ENCODE data around the gene KLB.
"Not testable (repeated sequence)": the region's sequence is repeated elsewhere in the genome, so short reads cannot be mapped to it uniquely, and the experiment has no call there.

The KLB gene

GRCh38 chr4:39406763-39407583 lies at the start of gene KLB:
TSS of gene KLB (plus strand) at chr4:39406930. CDS start at chr4:39406950, 20 bp downstream.
- Histone ChIP-seq H3K4me3 (ENCODE audit: low read depth in 1 of 5, low read length in 5 of 5) (peak within 1 kb of the TSS; percentile 54 to 87 (median 77)), H3K27ac (ENCODE audit: low read depth, low read length) (peak within 1 kb of the TSS; percentile 98), H3K36me3 (ENCODE audit: control insufficient read depth in 5 of 5, insufficient read depth in 5 of 5, low read length in 5 of 5) (no peaks in the 10 kb centered on the region), H3K4me1 (ENCODE audit: control insufficient read depth in 5 of 5, insufficient read depth in 5 of 5, low read length in 5 of 5) (peaks cover 0 to 25% (median 3%) of the 10 kb centered on the region in 5 donors), H3K9ac (ENCODE audit: low read length in 5 of 5) (peak within 1 kb of the TSS; percentile 16 to 85 (median 72)), H3K9me3 (ENCODE audit: control insufficient read depth in 5 of 5, low read length in 5 of 5) (no peaks in the 10 kb centered on the region), H3K27me3 (ENCODE audit: control insufficient read depth in 5 of 5, insufficient read depth in 4 of 5, low read length in 5 of 5) (no peaks in the 10 kb centered on the region)

- Histone ChIP-seq H3K27ac (ENCODE audit: low read depth, low read length) (peak overlapping the region; percentile 16), H3K4me3 (ENCODE audit: low read depth in 1 of 5, low read length in 5 of 5) (no peak overlapping the region), H3K9ac (ENCODE audit: low read length in 5 of 5) (peak overlapping the region in 3 of 5 donors; percentile 1 to 14 (median 5))
Measured at GRCh38 chr4:39357002-39357401, 49.7 kb upstream of the KLB start.

GRCh38 chr4:39360611-39361010 lies 46.1 kb upstream of the KLB start:
- H3K4me1 ChIP-seq (ENCODE audit: control insufficient read depth in 5 of 5, insufficient read depth in 5 of 5, low read length in 5 of 5), result peaks cover 2 to 27% (median 16%) of the 10 kb centered on the region in 5 donors
- not testable (repeated sequence) for H3K4me3 ChIP-seq (ENCODE audit: low read depth in 1 of 5, low read length in 5 of 5); H3K27ac ChIP-seq (ENCODE audit: low read depth, low read length); H3K36me3 ChIP-seq (ENCODE audit: control insufficient read depth in 5 of 5, insufficient read depth in 5 of 5, low read length in 5 of 5); H3K9me3 ChIP-seq (ENCODE audit: control insufficient read depth in 5 of 5, low read length in 5 of 5); H3K27me3 ChIP-seq (ENCODE audit: control insufficient read depth in 5 of 5, insufficient read depth in 4 of 5, low read length in 5 of 5); H3K9ac ChIP-seq (ENCODE audit: low read length in 5 of 5)

More at GRCh38 chr4:39357002-39357401, 49.7 kb upstream of the KLB start:
- H3K36me3 ChIP-seq (ENCODE audit: control insufficient read depth in 5 of 5, insufficient read depth in 5 of 5, low read length in 5 of 5), result no peaks in the 10 kb centered on the region
- peaks cover 5 to 25% (median 18%) of the 10 kb centered on the region in 5 donors for H3K4me1 ChIP-seq (ENCODE audit: control insufficient read depth in 5 of 5, insufficient read depth in 5 of 5, low read length in 5 of 5)
- no peaks in the 10 kb centered on the region for H3K9me3 ChIP-seq (ENCODE audit: control insufficient read depth in 5 of 5, low read length in 5 of 5)
- no peaks in the 10 kb centered on the region for H3K27me3 ChIP-seq (ENCODE audit: control insufficient read depth in 5 of 5, insufficient read depth in 4 of 5, low read length in 5 of 5)

GRCh38 chr4:39362827-39363226 lies 43.9 kb upstream of the KLB start:
- H3K9ac ChIP-seq (ENCODE audit: low read length in 5 of 5), result no peak overlapping the region

GRCh38 chr4:39363773-39364393 lies 42.8 kb upstream of the KLB start:
- H3K4me1 ChIP-seq (ENCODE audit: control insufficient read depth in 5 of 5, insufficient read depth in 5 of 5, low read length in 5 of 5), result peaks cover 2 to 27% (median 23%) of the 10 kb centered on the region in 5 donors
- H3K27ac ChIP-seq (ENCODE audit: low read depth, low read length), result no peak overlapping the region
- H3K4me3 ChIP-seq (ENCODE audit: low read depth in 1 of 5, low read length in 5 of 5), result no peak overlapping the region
- no peak overlapping the region for H3K9ac ChIP-seq (ENCODE audit: low read length in 5 of 5)
- H3K36me3 ChIP-seq (ENCODE audit: control insufficient read depth in 5 of 5, insufficient read depth in 5 of 5, low read length in 5 of 5), result no peaks in the 10 kb centered on the region
- H3K9me3 ChIP-seq (ENCODE audit: control insufficient read depth in 5 of 5, low read length in 5 of 5), result no peaks in the 10 kb centered on the region
- no peaks in the 10 kb centered on the region for H3K27me3 ChIP-seq (ENCODE audit: control insufficient read depth in 5 of 5, insufficient read depth in 4 of 5, low read length in 5 of 5)

More at GRCh38 chr4:39362827-39363226, 43.9 kb upstream of the KLB start:
- no peaks in the 10 kb centered on the region for H3K36me3 ChIP-seq (ENCODE audit: control insufficient read depth in 5 of 5, insufficient read depth in 5 of 5, low read length in 5 of 5)
- no peaks in the 10 kb centered on the region for H3K9me3 ChIP-seq (ENCODE audit: control insufficient read depth in 5 of 5, low read length in 5 of 5)
- no peak overlapping the region for H3K4me3 ChIP-seq (ENCODE audit: low read depth in 1 of 5, low read length in 5 of 5)
- H3K27ac ChIP-seq (ENCODE audit: low read depth, low read length), result no peak overlapping the region
- no peaks in the 10 kb centered on the region for H3K27me3 ChIP-seq (ENCODE audit: control insufficient read depth in 5 of 5, insufficient read depth in 4 of 5, low read length in 5 of 5)
- peaks cover 2 to 27% (median 23%) of the 10 kb centered on the region in 5 donors for H3K4me1 ChIP-seq (ENCODE audit: control insufficient read depth in 5 of 5, insufficient read depth in 5 of 5, low read length in 5 of 5)

GRCh38 chr4:39365360-39365759 lies 41.4 kb upstream of the KLB start:
- H3K36me3 ChIP-seq (ENCODE audit: control insufficient read depth in 5 of 5, insufficient read depth in 5 of 5, low read length in 5 of 5), result no peaks in the 10 kb centered on the region
- peak overlapping the region; percentile 85 to 95 (median 89) for H3K9ac ChIP-seq (ENCODE audit: low read length in 5 of 5)
- H3K4me1 ChIP-seq (ENCODE audit: control insufficient read depth in 5 of 5, insufficient read depth in 5 of 5, low read length in 5 of 5), result peaks cover 2 to 27% (median 23%) of the 10 kb centered on the region in 5 donors
- H3K27me3 ChIP-seq (ENCODE audit: control insufficient read depth in 5 of 5, insufficient read depth in 4 of 5, low read length in 5 of 5), result no peaks in the 10 kb centered on the region
- H3K4me3 ChIP-seq (ENCODE audit: low read depth in 1 of 5, low read length in 5 of 5), result peak overlapping the region; percentile 91 to 97 (median 94)
- peak overlapping the region; percentile 69 for H3K27ac ChIP-seq (ENCODE audit: low read depth, low read length)
- H3K9me3 ChIP-seq (ENCODE audit: control insufficient read depth in 5 of 5, low read length in 5 of 5), result no peaks in the 10 kb centered on the region

GRCh38 chr4:39365830-39366771 lies 40.6 kb upstream of the KLB start, which contains the start of gene RFC1:
TSS of gene RFC1 (minus strand) at chr4:39366362. CDS start at chr4:39366241, 121 bp downstream.
- H3K36me3 ChIP-seq (ENCODE audit: control insufficient read depth in 5 of 5, insufficient read depth in 5 of 5, low read length in 5 of 5), result no peaks in the 10 kb centered on the region
- peak within 1 kb of the TSS; percentile 91 to 97 (median 94) for H3K4me3 ChIP-seq (ENCODE audit: low read depth in 1 of 5, low read length in 5 of 5)
- no peaks in the 10 kb centered on the region for H3K27me3 ChIP-seq (ENCODE audit: control insufficient read depth in 5 of 5, insufficient read depth in 4 of 5, low read length in 5 of 5)
- peak within 1 kb of the TSS; percentile 69 for H3K27ac ChIP-seq (ENCODE audit: low read depth, low read length)
- H3K9ac ChIP-seq (ENCODE audit: low read length in 5 of 5), result peak within 1 kb of the TSS; percentile 85 to 95 (median 89)
- H3K4me1 ChIP-seq (ENCODE audit: control insufficient read depth in 5 of 5, insufficient read depth in 5 of 5, low read length in 5 of 5), result peaks cover 2 to 27% (median 23%) of the 10 kb centered on the region in 5 donors
- no peaks in the 10 kb centered on the region for H3K9me3 ChIP-seq (ENCODE audit: control insufficient read depth in 5 of 5, low read length in 5 of 5)

- no peak overlapping the region for H3K27ac ChIP-seq (ENCODE audit: low read depth, low read length)
Measured at GRCh38 chr4:39367166-39367565, 39.6 kb upstream of the KLB start.

GRCh38 chr4:39369301-39369700 lies 37.4 kb upstream of the KLB start:
- H3K4me1 ChIP-seq (ENCODE audit: control insufficient read depth in 5 of 5, insufficient read depth in 5 of 5, low read length in 5 of 5), result peaks cover 2 to 22% (median 16%) of the 10 kb centered on the region in 5 donors
- H3K36me3 ChIP-seq (ENCODE audit: control insufficient read depth in 5 of 5, insufficient read depth in 5 of 5, low read length in 5 of 5), result no peaks in the 10 kb centered on the region
- no peak overlapping the region for H3K27ac ChIP-seq (ENCODE audit: low read depth, low read length)
- H3K27me3 ChIP-seq (ENCODE audit: control insufficient read depth in 5 of 5, insufficient read depth in 4 of 5, low read length in 5 of 5), result no peaks in the 10 kb centered on the region
- no peak overlapping the region for H3K9ac ChIP-seq (ENCODE audit: low read length in 5 of 5)
- H3K4me3 ChIP-seq (ENCODE audit: low read depth in 1 of 5, low read length in 5 of 5), result no peak overlapping the region
- H3K9me3 ChIP-seq (ENCODE audit: control insufficient read depth in 5 of 5, low read length in 5 of 5), result no peaks in the 10 kb centered on the region

More at GRCh38 chr4:39367166-39367565, 39.6 kb upstream of the KLB start:
- Histone ChIP-seq H3K27me3 (ENCODE audit: control insufficient read depth in 5 of 5, insufficient read depth in 4 of 5, low read length in 5 of 5) (no peaks in the 10 kb centered on the region), H3K4me3 (ENCODE audit: low read depth in 1 of 5, low read length in 5 of 5) (peak overlapping the region in 2 of 5 donors; percentile 91 to 97), H3K36me3 (ENCODE audit: control insufficient read depth in 5 of 5, insufficient read depth in 5 of 5, low read length in 5 of 5) (no peaks in the 10 kb centered on the region), H3K9ac (ENCODE audit: low read length in 5 of 5) (no peak overlapping the region), H3K4me1 (ENCODE audit: control insufficient read depth in 5 of 5, insufficient read depth in 5 of 5, low read length in 5 of 5) (peaks cover 2 to 27% (median 23%) of the 10 kb centered on the region in 5 donors), H3K9me3 (ENCODE audit: control insufficient read depth in 5 of 5, low read length in 5 of 5) (no peaks in the 10 kb centered on the region)
